Memory B cell (primary cell): ENCODE measurements around the gene OAT.

Source experiments
- ATAC-seq: fragments of 150-1000 bp; cut with Tn5 transposase; 2 replicates; pipeline ENCODE4 v1.10.0; 2021; ENCODE audit warnings: low read depth, mild to moderate bottlenecking, moderate library complexity
- DNase-seq, 2 donors: peaks; one replicate each; pipeline ENCODE4 v3.0.0; 2022; ENCODE audit warnings: low spot score in 2 of 2
- H3K27ac Mint-ChIP-seq: one replicate; pipeline ENCODE4 v1.8.0; 2022; ENCODE audit warnings: mild to moderate bottlenecking, moderate library complexity, mixed read lengths
- H3K27me3 Mint-ChIP-seq: one replicate; pipeline ENCODE4 v1.8.0; 2022; ENCODE audit warnings: mixed read lengths
- H3K36me3 Mint-ChIP-seq: one replicate; pipeline ENCODE4 v1.8.0; 2022; ENCODE audit warnings: mild to moderate bottlenecking, mixed read lengths
- H3K4me1 Mint-ChIP-seq: one replicate; pipeline ENCODE4 v1.8.0; 2022; ENCODE audit warnings: mixed read lengths
- H3K4me3 Mint-ChIP-seq: one replicate; pipeline ENCODE4 v1.8.0; 2022; ENCODE audit warnings: mild to moderate bottlenecking, moderate library complexity, mixed read lengths
- H3K9me3 Mint-ChIP-seq: one replicate; pipeline ENCODE4 v1.8.0; 2022; ENCODE audit warnings: mixed read lengths

OAT gene

DNA sequence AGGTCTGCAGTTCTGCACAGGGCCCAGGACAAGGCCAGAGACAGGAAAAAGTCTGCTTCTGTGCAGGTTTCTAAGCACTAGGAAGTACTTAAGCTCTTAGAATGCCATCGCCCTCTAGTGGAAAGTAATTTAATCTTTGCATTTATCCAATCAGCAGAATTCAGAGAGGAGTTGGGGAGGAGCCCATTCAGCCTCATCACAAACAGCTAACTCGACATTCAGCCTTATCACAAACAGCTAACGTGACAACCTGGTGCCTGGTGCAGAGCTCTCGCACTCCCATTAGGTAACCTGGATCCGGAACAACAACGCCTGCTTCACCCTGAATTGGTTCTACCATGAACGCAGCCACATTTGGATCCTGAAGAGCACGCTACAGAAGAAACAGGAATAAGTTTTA, 15.2 kb downstream of the OAT start:
- H3K4me3 Mint-ChIP-seq: no peak overlapping the region
- peaks cover 20% of the 10 kb centered on the region for H3K36me3 Mint-ChIP-seq
- no peaks in the 10 kb centered on the region for H3K9me3 Mint-ChIP-seq
- no peaks in the 10 kb centered on the region for H3K27me3 Mint-ChIP-seq
- ATAC-seq (peak; percentile 100), DNase-seq (peak in 1 of 2 donors; percentile 58)
- no peak overlapping the region for H3K27ac Mint-ChIP-seq
- peaks cover 4% of the 10 kb centered on the region for H3K4me1 Mint-ChIP-seq

- Mint-ChIP-seq H3K4me1 (peaks cover 4% of the 10 kb centered on the region), H3K9me3 (no peaks in the 10 kb centered on the region), H3K27me3 (no peaks in the 10 kb centered on the region), H3K4me3 (no peak overlapping the region), H3K27ac (no peak overlapping the region), H3K36me3 (peaks cover 16% of the 10 kb centered on the region)
- DNase-seq (no peak), ATAC-seq (no peak)
These were observed 16.4 kb downstream of the OAT start for GRCh38 chr10:124402273-124402672.

DNA sequence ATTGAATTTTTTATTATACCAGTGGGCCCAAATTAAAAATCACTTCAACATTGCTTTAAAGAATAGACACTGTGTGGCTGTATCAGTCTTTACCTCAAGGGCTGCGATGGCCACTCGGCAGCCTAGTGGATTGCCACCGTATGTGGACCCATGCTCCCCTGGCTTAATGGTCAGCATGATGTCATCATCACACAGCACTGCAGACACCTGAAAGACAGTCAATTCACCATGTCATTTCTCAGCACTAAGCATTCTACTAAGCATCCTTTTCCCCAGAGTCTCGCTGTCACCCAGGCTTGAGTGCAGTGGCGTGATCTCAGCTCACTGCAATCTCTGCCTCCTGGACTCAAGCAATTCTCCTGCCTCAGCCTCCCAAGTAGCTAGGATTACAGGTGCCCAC, 17.1 kb downstream of the OAT start:
- no peak overlapping the region for H3K27ac Mint-ChIP-seq
- DNase-seq (no peak), ATAC-seq (no peak)
- peaks cover 10% of the 10 kb centered on the region for H3K36me3 Mint-ChIP-seq
- no peak overlapping the region for H3K4me3 Mint-ChIP-seq
- no peaks in the 10 kb centered on the region for H3K27me3 Mint-ChIP-seq
- no peaks in the 10 kb centered on the region for H3K9me3 Mint-ChIP-seq
- H3K4me1 Mint-ChIP-seq: peaks cover 4% of the 10 kb centered on the region

GRCh38 chr10:124394583-124394982, 24.1 kb downstream of the OAT start:
- no peak overlapping the region for H3K27ac Mint-ChIP-seq
- no peaks in the 10 kb centered on the region for H3K4me1 Mint-ChIP-seq
- no peak overlapping the region for H3K4me3 Mint-ChIP-seq
- H3K36me3 Mint-ChIP-seq: peaks cover 2% of the 10 kb centered on the region
- no peak for DNase-seq
- ATAC-seq: no peak
- no peaks in the 10 kb centered on the region for H3K27me3 Mint-ChIP-seq
- no peaks in the 10 kb centered on the region for H3K9me3 Mint-ChIP-seq

GRCh38 chr10:124392626-124393342, 25.9 kb downstream of the OAT start:
- ATAC-seq (no peak), DNase-seq (no peak)
- Mint-ChIP-seq H3K4me1 (no peaks in the 10 kb centered on the region), H3K9me3 (no peaks in the 10 kb centered on the region), H3K36me3 (peaks cover 2% of the 10 kb centered on the region), H3K4me3 (no peak overlapping the region), H3K27me3 (no peaks in the 10 kb centered on the region), H3K27ac (no peak overlapping the region)

DNA sequence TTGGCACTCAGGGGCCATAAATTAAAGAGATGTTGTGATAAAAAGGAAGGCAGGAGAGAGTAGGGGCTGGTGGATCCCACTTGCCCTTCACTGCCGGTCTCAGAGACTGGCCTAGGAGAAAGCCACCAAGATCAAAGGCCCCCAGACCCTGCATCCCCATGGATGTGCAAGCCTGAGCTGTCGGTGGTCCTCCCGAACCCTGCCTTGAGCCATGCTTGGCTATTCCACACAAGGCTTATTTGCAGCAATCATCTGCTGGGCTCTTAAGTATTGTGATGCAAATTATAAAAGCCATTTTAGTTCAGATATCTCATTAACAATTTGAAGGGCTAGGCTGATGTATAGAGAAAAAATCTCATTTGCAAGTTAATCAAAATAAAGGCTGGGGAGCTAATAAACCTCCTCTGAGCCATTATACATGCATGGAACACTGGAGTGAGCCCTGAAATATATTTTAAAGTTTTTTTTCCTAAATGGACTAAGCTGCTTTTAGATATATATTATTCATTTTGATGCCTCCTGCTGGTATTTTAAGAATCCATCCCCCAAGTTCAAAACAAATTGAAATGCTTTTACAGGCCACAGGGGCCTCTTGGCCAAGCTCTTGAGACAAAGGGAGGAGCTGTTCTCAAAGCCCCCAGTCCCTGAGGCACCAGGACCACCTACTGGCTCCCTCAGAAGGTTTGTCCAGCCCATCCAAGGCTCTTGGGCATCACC, 28.1 kb downstream of the OAT start:
- ATAC-seq: no peak
- no peaks in the 10 kb centered on the region for H3K9me3 Mint-ChIP-seq
- H3K27me3 Mint-ChIP-seq: no peaks in the 10 kb centered on the region

DNA sequence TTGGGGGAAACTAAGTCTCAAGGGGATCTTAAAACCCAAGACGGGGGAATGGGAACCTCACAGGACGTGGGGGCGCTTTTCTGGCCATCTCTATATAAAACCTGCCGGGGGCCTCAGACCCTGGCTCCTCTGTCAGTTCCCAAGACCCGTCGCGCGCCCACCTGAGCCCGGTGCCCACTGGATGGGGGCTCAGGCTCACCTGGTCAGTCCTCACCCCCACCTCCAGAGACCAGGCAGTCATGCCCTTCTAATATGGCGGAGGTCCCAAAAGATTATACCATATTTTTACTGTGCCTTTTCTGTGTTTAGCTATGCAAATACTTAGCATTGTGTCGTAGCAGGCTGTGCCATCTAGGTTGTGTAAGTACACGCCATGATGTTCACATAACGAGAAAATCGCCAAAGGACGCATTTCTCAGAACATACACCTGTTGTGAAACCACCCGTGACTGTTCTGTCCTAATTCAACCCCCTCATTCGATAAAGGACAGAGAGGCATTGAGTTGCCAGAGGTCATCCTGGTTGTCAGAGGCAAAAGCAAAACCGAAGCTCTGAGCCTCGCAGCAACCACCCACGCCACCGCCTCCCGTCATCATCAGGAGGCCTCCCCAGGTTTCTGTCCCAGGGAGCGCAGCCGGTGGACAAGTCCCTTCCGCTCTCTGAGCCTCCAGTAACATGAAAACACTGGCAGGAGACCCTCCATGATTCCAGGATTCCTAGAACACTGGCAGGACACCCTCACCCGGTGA, 28.9 kb downstream of the OAT start:
- H3K27ac Mint-ChIP-seq: no peak overlapping the region
- H3K27me3 Mint-ChIP-seq: peaks cover 2% of the 10 kb centered on the region
- H3K4me1 Mint-ChIP-seq: no peaks in the 10 kb centered on the region
- no peak for DNase-seq
- peaks cover 2% of the 10 kb centered on the region for H3K36me3 Mint-ChIP-seq
- H3K4me3 Mint-ChIP-seq: peak overlapping the region; percentile 56
- H3K9me3 Mint-ChIP-seq: no peaks in the 10 kb centered on the region
- ATAC-seq: no peak

More for the DNA sequence above, 28.1 kb downstream of the OAT start:
- DNase-seq: no peak
- peaks cover 2% of the 10 kb centered on the region for H3K36me3 Mint-ChIP-seq
- no peak overlapping the region for H3K4me3 Mint-ChIP-seq
- no peaks in the 10 kb centered on the region for H3K4me1 Mint-ChIP-seq
- H3K27ac Mint-ChIP-seq: no peak overlapping the region

DNA sequence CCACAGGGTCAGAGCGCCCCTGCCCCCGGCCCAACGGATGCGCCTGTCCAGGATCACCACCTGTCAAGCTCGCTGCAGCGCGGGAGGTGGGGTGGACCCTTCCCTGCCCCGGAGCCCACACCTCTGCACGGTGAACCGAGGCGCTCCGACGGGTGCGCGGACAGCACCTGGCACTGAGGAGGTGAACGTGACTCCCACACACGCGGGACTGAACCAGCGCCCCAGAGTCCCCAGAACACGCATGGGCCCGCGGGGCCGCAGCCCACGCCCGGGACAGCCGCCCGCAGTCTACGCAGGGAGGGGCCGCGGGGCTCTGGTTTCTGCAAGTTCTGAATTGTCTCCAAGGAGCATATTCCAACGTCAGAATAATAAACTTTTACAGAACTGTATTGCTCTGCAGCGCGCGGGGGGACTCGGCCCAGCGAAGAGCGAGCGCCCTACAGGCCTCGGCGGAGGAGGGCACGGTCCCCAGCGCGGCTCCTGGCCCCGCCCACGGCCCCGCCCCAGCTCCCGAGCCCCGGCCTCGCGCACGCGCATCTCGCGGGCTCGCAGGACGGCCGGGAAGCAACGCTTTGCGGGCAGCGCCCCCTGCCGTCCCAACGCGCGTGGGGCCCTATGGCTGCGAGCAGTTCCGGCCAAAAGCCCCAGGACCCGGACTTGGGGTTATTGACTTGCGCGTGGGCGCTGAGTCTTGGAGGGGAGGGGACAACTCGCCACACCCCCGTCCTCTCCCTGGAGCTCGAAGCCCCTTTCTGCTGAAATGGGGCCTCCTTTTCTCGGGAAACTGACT, 29.7 kb downstream of the OAT start:
- DNase-seq: peak; percentile 95 to 98
- H3K27ac Mint-ChIP-seq: no peak overlapping the region
- ATAC-seq: peak; percentile 93
- H3K4me1 Mint-ChIP-seq: no peaks in the 10 kb centered on the region
- H3K4me3 Mint-ChIP-seq: peak overlapping the region; percentile 56
- no peaks in the 10 kb centered on the region for H3K36me3 Mint-ChIP-seq
- H3K9me3 Mint-ChIP-seq: no peaks in the 10 kb centered on the region
- peaks cover 2% of the 10 kb centered on the region for H3K27me3 Mint-ChIP-seq

DNA sequence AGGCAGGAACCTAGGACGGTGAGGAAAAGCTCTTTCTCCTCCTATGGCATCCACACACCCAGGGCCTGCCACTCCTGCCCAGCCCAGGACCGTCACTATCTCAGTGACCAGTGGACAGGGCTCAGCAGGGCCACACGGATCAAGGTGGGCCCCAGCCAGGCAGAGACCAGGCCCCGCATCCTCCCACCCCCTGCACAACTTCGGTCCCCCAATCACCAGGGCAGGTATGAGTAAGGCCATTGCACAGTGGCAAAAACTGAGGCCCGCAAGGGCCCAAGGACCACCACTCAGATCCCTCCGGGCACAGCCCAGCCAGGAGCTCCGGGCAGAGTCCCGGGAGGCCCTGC, 30.3 kb downstream of the OAT start:
- no peak overlapping the region for H3K27ac Mint-ChIP-seq
- H3K9me3 Mint-ChIP-seq: no peaks in the 10 kb centered on the region
- H3K27me3 Mint-ChIP-seq: peaks cover 4% of the 10 kb centered on the region
- H3K4me1 Mint-ChIP-seq: no peaks in the 10 kb centered on the region
- peak overlapping the region; percentile 27 for H3K4me3 Mint-ChIP-seq
- no peaks in the 10 kb centered on the region for H3K36me3 Mint-ChIP-seq
- no peak for DNase-seq
- no peak for ATAC-seq

DNA sequence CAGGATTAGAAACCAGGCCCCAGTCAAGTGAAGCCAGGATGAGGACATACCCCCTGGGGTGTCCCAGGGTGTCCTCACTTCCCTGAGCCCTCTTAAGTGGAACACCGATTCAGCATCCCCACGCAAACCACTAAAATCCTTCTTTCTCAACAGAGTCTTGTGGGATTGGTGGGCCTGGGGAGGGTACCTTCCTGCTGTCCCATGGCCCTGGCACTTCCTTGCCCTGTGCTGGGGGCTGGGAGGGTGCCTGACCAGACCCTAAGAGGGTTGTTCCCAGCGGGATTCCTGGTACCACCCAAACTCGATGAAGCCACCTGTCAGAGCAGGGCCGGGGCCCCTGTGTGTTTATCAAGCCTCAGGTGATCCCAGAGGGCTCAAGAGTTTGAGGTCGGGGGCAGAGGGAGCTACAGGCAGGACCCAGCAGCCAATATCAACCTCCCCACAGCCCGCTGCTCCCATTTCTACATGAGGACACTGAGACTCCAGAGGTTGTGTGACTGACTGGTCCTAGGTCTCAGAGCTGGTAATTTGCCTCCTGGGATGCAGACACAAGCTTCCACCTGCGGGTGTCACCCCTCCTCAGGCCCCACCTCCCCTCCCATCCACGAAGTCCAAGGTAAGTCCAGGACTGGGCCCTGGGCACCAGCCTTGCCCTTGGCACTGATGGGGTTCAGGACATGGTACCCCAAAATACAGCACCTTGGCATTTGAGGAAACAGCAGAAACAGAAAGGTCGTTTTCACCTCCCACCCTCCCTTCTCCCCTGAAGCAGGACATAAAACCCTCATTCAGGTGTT, 31.4 kb downstream of the OAT start:
- peaks cover 4% of the 10 kb centered on the region for H3K27me3 Mint-ChIP-seq
- no peak overlapping the region for H3K4me3 Mint-ChIP-seq
- DNase-seq (no peak), ATAC-seq (no peak)
- H3K27ac Mint-ChIP-seq: no peak overlapping the region
- H3K4me1 Mint-ChIP-seq: no peaks in the 10 kb centered on the region
- H3K36me3 Mint-ChIP-seq: no peaks in the 10 kb centered on the region
- H3K9me3 Mint-ChIP-seq: no peaks in the 10 kb centered on the region

DNA sequence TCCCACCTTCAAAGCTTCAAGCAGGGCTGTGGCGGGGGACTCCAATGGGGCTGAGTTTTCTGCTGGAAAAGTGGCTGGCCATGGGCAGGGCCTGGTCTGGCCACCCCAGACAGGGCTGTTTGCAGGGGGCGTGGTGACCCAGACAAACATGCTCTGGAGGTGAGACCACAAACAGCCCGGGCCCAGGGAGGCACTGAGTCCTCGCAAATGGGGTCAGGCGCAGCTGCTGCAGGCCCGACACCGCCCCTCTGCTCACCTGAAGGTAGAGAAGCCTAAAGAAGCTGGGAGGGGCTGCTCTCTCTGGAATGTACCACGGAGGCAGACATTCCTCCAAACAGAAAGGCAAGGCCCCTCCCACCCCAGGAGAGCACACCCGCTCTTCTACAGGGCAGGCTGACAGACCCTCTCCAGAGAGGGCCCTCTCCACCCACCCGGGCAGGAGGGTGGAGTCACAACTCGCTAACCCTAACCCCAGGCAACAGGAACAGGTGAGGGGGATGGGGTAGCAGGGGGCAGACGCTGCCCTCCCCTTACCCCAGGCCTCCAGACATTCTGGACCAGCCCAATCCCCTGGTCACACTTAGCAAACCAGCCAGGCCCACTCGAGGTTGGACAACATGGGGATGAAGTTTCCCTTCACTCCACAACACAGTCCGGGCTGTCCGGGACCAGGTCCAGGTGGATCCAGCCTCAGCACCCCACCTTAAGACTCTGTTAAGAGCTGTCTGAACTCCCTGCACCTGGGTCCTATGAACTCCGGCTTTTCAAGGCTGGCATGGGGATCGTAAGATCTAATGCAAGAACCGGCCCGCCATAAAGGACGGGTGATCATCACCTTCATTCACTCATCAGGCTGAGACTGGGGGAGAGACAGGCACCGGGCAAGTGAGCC, 32.3 kb downstream of the OAT start:
- ATAC-seq (no peak), DNase-seq (no peak)
- H3K36me3 Mint-ChIP-seq: no peaks in the 10 kb centered on the region
- peaks cover 8% of the 10 kb centered on the region for H3K27me3 Mint-ChIP-seq
- H3K4me3 Mint-ChIP-seq: no peak overlapping the region
- no peak overlapping the region for H3K27ac Mint-ChIP-seq
- H3K9me3 Mint-ChIP-seq: no peaks in the 10 kb centered on the region
- no peaks in the 10 kb centered on the region for H3K4me1 Mint-ChIP-seq

- Mint-ChIP-seq H3K27ac (no peak overlapping the region), H3K9me3 (no peaks in the 10 kb centered on the region), H3K27me3 (peaks cover 15% of the 10 kb centered on the region), H3K4me3 (no peak overlapping the region), H3K4me1 (no peaks in the 10 kb centered on the region), H3K36me3 (peaks cover under 1% of the 10 kb centered on the region)
- DNase-seq (no peak), ATAC-seq (no peak)
These were observed 33.0 kb downstream of the OAT start for GRCh38 chr10:124385627-124386185.
